ENCODE data around the gene AQP9. TPM values are rescaled to one million over a fixed set of nuclear protein-coding genes. Genes with fewer than 3 reads are reported as not detected.
"Not testable (repeated sequence)": the region's sequence is repeated elsewhere in the genome, so short reads cannot be mapped to it uniquely, and the experiment has no call there.

AQP9 gene
- total and polyA plus RNA-seq, 11 donors = 0.11 to 17.7 (median 0.96) TPM

- Histone ChIP-seq H3K9me3 (no peaks in the 10 kb centered on the region), H3K27me3 (peaks cover 0 to 29% (median 0%) of the 10 kb centered on the region in 9 donors), H3K4me1 (no peaks in the 10 kb centered on the region), H3K4me3 (no peak overlapping the region), H3K27ac (no peak overlapping the region), H3K36me3 (no peaks in the 10 kb centered on the region)
- WGBS, 4 donors = 58 to 71% (median 63%) methylated on average over 2 of the region's 2 CpGs
- ATAC-seq (no peak), DNase-seq (no peak)
- intact Hi-C loops (cut with DNase I) = no loop called here
- TF ChIP-seq POLR2A (IDR thresholded peaks at IDR 0.05) (no peak), CTCF (IDR thresholded peaks at IDR 0.05) (no peak)
Observed at GRCh38 chr15:58108117-58108516, 30.1 kb upstream of the AQP9 start.

- no peaks in the 10 kb centered on the region for H3K4me1 ChIP-seq
- DNase-seq (no peak), ATAC-seq (no peak)
- intact Hi-C loops (cut with DNase I) = no loop called here
- H3K4me3 ChIP-seq = no peak overlapping the region
- no peak overlapping the region for H3K27ac ChIP-seq
- peaks cover 0 to 28% (median 0%) of the 10 kb centered on the region in 9 donors for H3K27me3 ChIP-seq
- H3K9me3 ChIP-seq = no peaks in the 10 kb centered on the region
- H3K36me3 ChIP-seq = no peaks in the 10 kb centered on the region
- TF ChIP-seq POLR2A (IDR thresholded peaks at IDR 0.05) = no peak
- TF ChIP-seq CTCF (IDR thresholded peaks at IDR 0.05) = no peak
- 83 to 93% (median 86%) methylated on average over 3 of the region's 3 CpGs for WGBS, 4 donors
Observed at GRCh38 chr15:58109419-58109818, 28.8 kb upstream of the AQP9 start.

- DNase-seq (no peak), ATAC-seq (no peak)
- H3K27me3 ChIP-seq = peaks cover 0 to 21% (median 0%) of the 10 kb centered on the region in 9 donors
- intact Hi-C loops (cut with DNase I) = loop anchor here in 1 of 10 donors (5.0 kb wide), 1 partner anchor 71 kb away; no protein-coding TSS in a partner anchor
- no peaks in the 10 kb centered on the region for H3K9me3 ChIP-seq
- 58 to 70% (median 60%) methylated on average over 6 of the region's 6 CpGs for WGBS, 4 donors
- no peaks in the 10 kb centered on the region for H3K4me1 ChIP-seq
- no peaks in the 10 kb centered on the region for H3K36me3 ChIP-seq
- no peak for TF ChIP-seq CTCF (IDR thresholded peaks at IDR 0.05)
- no peak for TF ChIP-seq POLR2A (IDR thresholded peaks at IDR 0.05)
- no peak overlapping the region for H3K27ac ChIP-seq
- no peak overlapping the region for H3K4me3 ChIP-seq
Observed at GRCh38 chr15:58110999-58111717, 27.0 kb upstream of the AQP9 start.

- no peaks in the 10 kb centered on the region for H3K9me3 ChIP-seq
- no peaks in the 10 kb centered on the region for H3K4me1 ChIP-seq
- DNase-seq (no peak), ATAC-seq (no peak)
- H3K27ac ChIP-seq = no peak overlapping the region
- WGBS, 4 donors = 86 to 94% (median 93%) methylated on average over 5 of the region's 5 CpGs
- H3K27me3 ChIP-seq = peaks cover 0 to 21% (median 0%) of the 10 kb centered on the region in 9 donors
- TF ChIP-seq POLR2A (IDR thresholded peaks at IDR 0.05) = no peak
- no peak for TF ChIP-seq CTCF (IDR thresholded peaks at IDR 0.05)
- no peak overlapping the region for H3K4me3 ChIP-seq
- intact Hi-C loops (cut with DNase I) = loop anchor here in 1 of 10 donors (5.0 kb wide), 1 partner anchor 71 kb away; no protein-coding TSS in a partner anchor
- H3K36me3 ChIP-seq = no peaks in the 10 kb centered on the region
Observed at GRCh38 chr15:58111718-58112104, 26.5 kb upstream of the AQP9 start.

GRCh38 chr15:58113358-58113757, 24.8 kb upstream of the AQP9 start:
- DNase-seq, H3K4me3 ChIP-seq, H3K27ac ChIP-seq, H3K36me3 ChIP-seq, ATAC-seq, H3K9me3 ChIP-seq, H3K4me1 ChIP-seq: not testable (repeated sequence)
- H3K27me3 ChIP-seq = peaks cover 0 to 16% (median 0%) of the 10 kb centered on the region in 9 donors
- intact Hi-C loops (cut with DNase I) = loop anchor here in 1 of 10 donors (5.0 kb wide), 1 partner anchor 69 kb away; no protein-coding TSS in a partner anchor
- WGBS, 4 donors = 44 to 48% (median 45%) methylated on average over 5 of the region's 5 CpGs
